ENCODE measurements around the gene ADGRG4. TPM values are rescaled to one million over a fixed set of nuclear protein-coding genes. Genes with fewer than 3 reads are reported as not detected.
A peak's percentile ranks its signal among the peaks of the same experiment; 100 is the strongest.

The ADGRG4 gene
- total RNA-seq, 1 experiment from 2014 or later, result not detected

DNA sequence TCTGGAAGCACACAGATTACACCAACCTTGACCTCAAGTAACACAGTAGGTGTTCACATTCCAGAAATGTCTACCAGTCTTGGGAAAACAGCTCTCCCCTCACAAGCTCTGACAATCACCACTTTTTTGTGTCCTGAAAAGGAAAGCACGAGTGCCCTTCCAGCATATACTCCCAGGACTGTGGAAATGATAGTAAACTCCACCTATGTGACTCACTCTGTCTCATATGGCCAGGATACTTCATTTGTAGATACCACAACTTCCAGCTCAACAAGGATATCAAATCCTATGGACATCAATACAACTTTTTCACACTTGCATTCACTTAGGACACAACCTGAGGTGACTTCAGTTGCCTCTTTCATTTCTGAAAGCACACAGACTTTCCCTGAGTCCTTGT, 46.9 kb downstream of the ADGRG4 start:
- 0 out of 2 replicates have a peak overlapping the region, but pooled peaks have one; percentile 45 for H2AFZ ChIP-seq (ENCODE audit: low read length)
- H3K4me3 ChIP-seq (ENCODE audit: low read length), result no peak overlapping the region
- ChIA-PET CTCF (no interaction called here), POLR2A (ENCODE audit: unreplicated experiment) (no interaction called here)
- H3K9me3 ChIP-seq (ENCODE audit: low read length), result no peaks in the 10 kb centered on the region
- no peak overlapping the region for H3K9ac ChIP-seq (ENCODE audit: low read length)
- H3K4me2 ChIP-seq (ENCODE audit: low read length), result no peak overlapping the region
- no peaks in the 10 kb centered on the region for H3K9me2 ChIP-seq (replicated peaks; ENCODE audit: low read length)
- H3K36me3 ChIP-seq (ENCODE audit: low read depth, low read length), result no peaks in the 10 kb centered on the region
- ATAC-seq (peak; percentile 54), DNase-seq (peak; percentile 51)
- H3F3A ChIP-seq (ENCODE audit: low read length, unreplicated experiment), result no peaks in the 10 kb centered on the region
- TF ChIP-seq EZH2phosphoT487 (IDR thresholded peaks at IDR 0.05; ENCODE audit: borderline replicate concordance, low read length), result no peak
- TF ChIP-seq, protein P1, sequence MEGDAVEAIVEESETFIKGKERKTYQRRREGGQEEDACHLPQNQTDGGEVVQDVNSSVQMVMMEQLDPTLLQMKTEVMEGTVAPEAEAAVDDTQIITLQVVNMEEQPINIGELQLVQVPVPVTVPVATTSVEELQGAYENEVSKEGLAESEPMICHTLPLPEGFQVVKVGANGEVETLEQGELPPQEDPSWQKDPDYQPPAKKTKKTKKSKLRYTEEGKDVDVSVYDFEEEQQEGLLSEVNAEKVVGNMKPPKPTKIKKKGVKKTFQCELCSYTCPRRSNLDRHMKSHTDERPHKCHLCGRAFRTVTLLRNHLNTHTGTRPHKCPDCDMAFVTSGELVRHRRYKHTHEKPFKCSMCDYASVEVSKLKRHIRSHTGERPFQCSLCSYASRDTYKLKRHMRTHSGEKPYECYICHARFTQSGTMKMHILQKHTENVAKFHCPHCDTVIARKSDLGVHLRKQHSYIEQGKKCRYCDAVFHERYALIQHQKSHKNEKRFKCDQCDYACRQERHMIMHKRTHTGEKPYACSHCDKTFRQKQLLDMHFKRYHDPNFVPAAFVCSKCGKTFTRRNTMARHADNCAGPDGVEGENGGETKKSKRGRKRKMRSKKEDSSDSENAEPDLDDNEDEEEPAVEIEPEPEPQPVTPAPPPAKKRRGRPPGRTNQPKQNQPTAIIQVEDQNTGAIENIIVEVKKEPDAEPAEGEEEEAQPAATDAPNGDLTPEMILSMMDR (conservative IDR thresholded peaks at IDR 0.05; ENCODE audit: low read depth, low read length), result no peak
- no peak for TF ChIP-seq EZH2 (IDR thresholded peaks at IDR 0.05; ENCODE audit: low read length, unreplicated experiment)
- H3K27me3 ChIP-seq (ENCODE audit: low read length), result no peaks in the 10 kb centered on the region
- H3K79me2 ChIP-seq (ENCODE audit: low read length), result no peaks in the 10 kb centered on the region
- intact Hi-C loops (cut with micrococcal nuclease), result no loop called here
- H3K4me1 ChIP-seq (ENCODE audit: insufficient read depth, low read length), result peaks cover 22% of the 10 kb centered on the region
- H3K27ac ChIP-seq (ENCODE audit: low read length), result peak overlapping the region; percentile 54
- no TSS peak for BruUV-seq (replicated peaks)
- no peaks in the 10 kb centered on the region for H4K20me1 ChIP-seq (ENCODE audit: low read length)

DNA sequence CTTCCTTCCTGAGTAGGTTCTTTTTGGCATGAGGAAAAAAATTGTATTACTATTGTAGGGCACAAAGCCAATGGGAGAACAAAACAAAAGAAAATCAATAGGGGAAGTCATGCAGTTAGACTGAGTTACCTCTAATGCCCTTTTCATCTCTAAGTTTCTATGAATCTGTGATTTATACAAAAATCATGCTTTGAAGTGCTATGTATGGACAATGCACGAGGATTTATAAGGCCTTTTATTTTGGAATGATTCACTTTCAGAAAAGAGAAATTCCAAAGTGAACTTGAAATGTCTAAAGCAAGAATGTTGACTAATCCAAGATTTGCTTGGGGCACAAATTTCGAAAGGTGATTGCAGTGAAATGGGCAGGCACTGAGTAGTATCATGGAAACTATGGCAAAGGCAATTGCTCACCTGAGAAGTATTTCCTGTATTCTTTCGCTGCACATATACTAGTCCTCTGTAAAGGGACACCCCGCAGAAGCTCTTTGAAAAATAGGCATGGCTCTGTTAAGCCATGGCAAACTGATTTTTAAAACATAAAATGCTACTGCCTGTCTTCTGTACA, 52.8 kb downstream of the ADGRG4 start:
- intact Hi-C loops (cut with micrococcal nuclease), result loop anchor here (5.0 kb wide), 1 partner anchor 44 kb away; no protein-coding TSS in a partner anchor
- BruUV-seq (replicated peaks), result no TSS peak
- Histone ChIP-seq H3K27me3 (ENCODE audit: low read length) (no peaks in the 10 kb centered on the region), H3K9me2 (replicated peaks; ENCODE audit: low read length) (no peaks in the 10 kb centered on the region), H2AFZ (ENCODE audit: low read length) (no peak overlapping the region), H3K36me3 (ENCODE audit: low read depth, low read length) (no peaks in the 10 kb centered on the region), H3K4me2 (ENCODE audit: low read length) (peak overlapping the region; percentile 61), H3K27ac (ENCODE audit: low read length) (peak overlapping the region; percentile 80), H3K9me3 (ENCODE audit: low read length) (no peaks in the 10 kb centered on the region), H3K79me2 (ENCODE audit: low read length) (no peaks in the 10 kb centered on the region), H4K20me1 (ENCODE audit: low read length) (no peaks in the 10 kb centered on the region), H3F3A (ENCODE audit: low read length, unreplicated experiment) (peaks cover 10% of the 10 kb centered on the region), H3K9ac (ENCODE audit: low read length) (peak overlapping the region; percentile 30), H3K4me3 (ENCODE audit: low read length) (0 out of 2 replicates have a peak overlapping the region, but pooled peaks have one; percentile 18), H3K4me1 (ENCODE audit: insufficient read depth, low read length) (peaks cover 29% of the 10 kb centered on the region)
- TF ChIP-seq EZH2phosphoT487 (IDR thresholded peaks at IDR 0.05; ENCODE audit: borderline replicate concordance, low read length) (no peak), EZH2 (IDR thresholded peaks at IDR 0.05; ENCODE audit: low read length, unreplicated experiment) (no peak)
- TF ChIP-seq, protein P1 (conservative IDR thresholded peaks at IDR 0.05; ENCODE audit: low read depth, low read length), result no peak
- ATAC-seq, result peak; percentile 97
- POLR2A ChIA-PET (ENCODE audit: unreplicated experiment), result no interaction called here
- peak; percentile 94 for DNase-seq
- CTCF ChIA-PET, result no interaction called here

DNA sequence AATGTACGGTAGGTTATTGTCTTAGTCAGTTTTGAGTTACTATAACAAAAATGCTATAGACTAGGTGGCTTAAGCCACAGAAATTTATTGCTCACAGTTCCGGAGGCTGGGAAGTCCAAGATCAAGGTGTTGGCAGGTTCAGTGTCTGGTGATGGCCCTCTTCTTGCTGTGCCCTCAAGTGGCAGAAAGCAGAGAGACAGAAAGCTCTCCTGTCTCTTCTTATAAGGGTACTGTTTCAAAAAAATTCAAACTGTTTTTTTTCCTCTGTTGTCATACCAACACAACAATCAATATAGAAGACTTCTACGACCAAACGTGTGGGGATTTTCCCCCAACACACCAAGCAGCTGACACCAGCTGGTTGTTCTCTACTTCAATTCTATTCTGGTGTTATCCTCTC, 53.4 kb downstream of the ADGRG4 start:
- intact Hi-C loops (cut with micrococcal nuclease), result loop anchor here (5.0 kb wide), 1 partner anchor 43 kb away; no protein-coding TSS in a partner anchor
- CTCF ChIA-PET, result no interaction called here
- POLR2A ChIA-PET (ENCODE audit: unreplicated experiment), result no interaction called here
- Histone ChIP-seq H2AFZ (ENCODE audit: low read length) (no peak overlapping the region), H3K9me2 (replicated peaks; ENCODE audit: low read length) (no peaks in the 10 kb centered on the region), H3K27ac (ENCODE audit: low read length) (peak overlapping the region; percentile 80), H3K4me2 (ENCODE audit: low read length) (peak overlapping the region; percentile 61), H3K4me3 (ENCODE audit: low read length) (0 out of 2 replicates have a peak overlapping the region, but pooled peaks have one; percentile 25), H3F3A (ENCODE audit: low read length, unreplicated experiment) (peaks cover 10% of the 10 kb centered on the region), H3K36me3 (ENCODE audit: low read depth, low read length) (no peaks in the 10 kb centered on the region), H3K9ac (ENCODE audit: low read length) (peak overlapping the region; percentile 23), H4K20me1 (ENCODE audit: low read length) (no peaks in the 10 kb centered on the region), H3K4me1 (ENCODE audit: insufficient read depth, low read length) (peaks cover 29% of the 10 kb centered on the region), H3K27me3 (ENCODE audit: low read length) (no peaks in the 10 kb centered on the region), H3K79me2 (ENCODE audit: low read length) (no peaks in the 10 kb centered on the region), H3K9me3 (ENCODE audit: low read length) (no peaks in the 10 kb centered on the region)
- DNase-seq, result peak; percentile 62
- no peak for TF ChIP-seq EZH2 (IDR thresholded peaks at IDR 0.05; ENCODE audit: low read length, unreplicated experiment)
- TF ChIP-seq, protein P1 (conservative IDR thresholded peaks at IDR 0.05; ENCODE audit: low read depth, low read length), result peak; percentile 34; the same call in 1 of the 2 replicates
- peak; percentile 33 for ATAC-seq
- no TSS peak for BruUV-seq (replicated peaks)

Data from PC-3 (cell line).